ENCODE measurements around the gene ZBED6. TPM values are rescaled to one million over a fixed set of nuclear protein-coding genes. Genes with fewer than 3 reads are reported as not detected.
"Not testable (repeated sequence)": the region's sequence is repeated elsewhere in the genome, so short reads cannot be mapped to it uniquely, and the experiment has no call there.

Gene ZBED6
- total and polyA plus RNA-seq, 2 donors from 2014 or later, result 0.15 to 37.2 TPM

GRCh38 chr1:203826175-203826574 is 30.8 kb downstream of the ZBED6 start:
- FAIRE-seq, result no peak

DNA sequence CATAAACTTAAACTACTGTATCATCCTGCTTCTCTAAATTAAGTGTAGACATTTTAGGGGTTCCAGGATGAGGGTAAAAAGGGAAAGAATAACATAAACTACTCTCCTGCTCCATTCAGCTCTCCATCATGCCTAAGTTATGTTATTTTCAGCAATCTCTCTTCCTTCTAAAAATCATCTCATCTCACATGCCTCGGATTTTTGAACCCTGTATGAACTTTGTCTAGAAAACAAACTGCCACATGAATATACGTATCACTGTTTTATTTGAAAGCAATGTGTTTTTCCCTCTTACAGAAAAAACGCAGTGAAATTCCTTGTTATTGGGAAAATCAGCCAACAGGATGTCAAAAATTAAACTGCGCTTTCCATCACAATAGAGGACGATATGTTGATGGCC is 32.6 kb downstream of the ZBED6 start:
- Histone ChIP-seq H3K27ac (ENCODE audit: low read depth in 2 of 2, low read length in 2 of 2) (no peak overlapping the region), H3K9me3 (ENCODE audit: control insufficient read depth in 2 of 3, insufficient read depth in 1 of 3, low read length in 3 of 3) (no peaks in the 10 kb centered on the region), H3K4me3 (ENCODE audit: low read length in 3 of 3) (no peak overlapping the region), H3K9ac (ENCODE audit: low read length in 3 of 3) (no peak overlapping the region), H3K4me1 (ENCODE audit: control insufficient read depth in 2 of 3, insufficient read depth in 2 of 3, low read depth in 1 of 3, low read length in 3 of 3) (no peaks in the 10 kb centered on the region), H3K27me3 (ENCODE audit: control insufficient read depth, insufficient read depth, low read length) (no peaks in the 10 kb centered on the region), H3K36me3 (ENCODE audit: control insufficient read depth in 2 of 3, insufficient read depth in 3 of 3, low read length in 3 of 3) (peaks cover 15 to 52% (median 16%) of the 10 kb centered on the region in 3 donors)
- TF ChIP-seq CTCF (IDR thresholded peaks at IDR 0.05; ENCODE audit: borderline replicate concordance, extremely low read depth, insufficient read depth), result no peak
- FAIRE-seq, result no peak
- intact Hi-C loops (cut with DNase I), result no loop called here
- DNase-seq, result no peak

More at GRCh38 chr1:203826175-203826574, 30.8 kb downstream of the ZBED6 start:
- no peak for DNase-seq
- intact Hi-C loops (cut with DNase I), result no loop called here
- Histone ChIP-seq H3K9me3 (ENCODE audit: control insufficient read depth in 2 of 3, insufficient read depth in 1 of 3, low read length in 3 of 3) (no peaks in the 10 kb centered on the region), H3K4me3 (ENCODE audit: low read length in 3 of 3) (no peak overlapping the region), H3K4me1 (ENCODE audit: control insufficient read depth in 2 of 3, insufficient read depth in 2 of 3, low read depth in 1 of 3, low read length in 3 of 3) (peaks cover 0 to 5% (median 0%) of the 10 kb centered on the region in 3 donors), H3K27me3 (ENCODE audit: control insufficient read depth, insufficient read depth, low read length) (no peaks in the 10 kb centered on the region), H3K27ac (ENCODE audit: low read depth in 2 of 2, low read length in 2 of 2) (no peak overlapping the region), H3K36me3 (ENCODE audit: control insufficient read depth in 2 of 3, insufficient read depth in 3 of 3, low read length in 3 of 3) (peaks cover 14 to 58% (median 23%) of the 10 kb centered on the region in 3 donors), H3K9ac (ENCODE audit: low read length in 3 of 3) (no peak overlapping the region)
- no peak for TF ChIP-seq CTCF (IDR thresholded peaks at IDR 0.05; ENCODE audit: borderline replicate concordance, extremely low read depth, insufficient read depth)

DNA sequence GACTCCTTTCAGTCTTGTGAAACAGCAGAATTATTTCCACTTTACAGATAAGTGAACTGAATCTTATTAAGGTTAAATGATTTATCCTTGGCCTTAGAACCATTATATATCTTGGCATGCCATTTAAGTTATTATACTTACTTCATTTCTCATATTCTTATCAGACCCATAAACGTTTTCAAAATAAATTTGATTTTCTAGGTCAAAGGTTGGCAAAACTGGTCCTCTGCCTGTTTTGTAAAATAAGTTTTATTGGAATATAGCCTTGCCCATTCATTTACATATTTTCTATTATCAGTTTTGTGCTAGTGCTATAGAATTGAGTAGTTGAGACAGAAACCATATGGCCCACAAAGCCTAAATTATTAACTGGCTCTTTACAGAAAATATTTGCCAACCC is 33.1 kb downstream of the ZBED6 start:
- no peaks in the 10 kb centered on the region for H3K4me1 ChIP-seq (ENCODE audit: control insufficient read depth in 2 of 3, insufficient read depth in 2 of 3, low read depth in 1 of 3, low read length in 3 of 3)
- no peaks in the 10 kb centered on the region for H3K27me3 ChIP-seq (ENCODE audit: control insufficient read depth, insufficient read depth, low read length)
- no peak for TF ChIP-seq CTCF (IDR thresholded peaks at IDR 0.05; ENCODE audit: borderline replicate concordance, extremely low read depth, insufficient read depth)
- intact Hi-C loops (cut with DNase I), result no loop called here
- no peak overlapping the region for H3K4me3 ChIP-seq (ENCODE audit: low read length in 3 of 3)
- FAIRE-seq (no peak), DNase-seq (no peak)
- no peaks in the 10 kb centered on the region for H3K9me3 ChIP-seq (ENCODE audit: control insufficient read depth in 2 of 3, insufficient read depth in 1 of 3, low read length in 3 of 3)
- H3K27ac ChIP-seq (ENCODE audit: low read depth in 2 of 2, low read length in 2 of 2), result no peak overlapping the region
- no peak overlapping the region for H3K9ac ChIP-seq (ENCODE audit: low read length in 3 of 3)
- peaks cover 12 to 47% (median 13%) of the 10 kb centered on the region in 3 donors for H3K36me3 ChIP-seq (ENCODE audit: control insufficient read depth in 2 of 3, insufficient read depth in 3 of 3, low read length in 3 of 3)

GRCh38 chr1:203829247-203829646 is 33.8 kb downstream of the ZBED6 start:
- peaks cover 12 to 53% (median 13%) of the 10 kb centered on the region in 3 donors for H3K36me3 ChIP-seq (ENCODE audit: control insufficient read depth in 2 of 3, insufficient read depth in 3 of 3, low read length in 3 of 3)
- intact Hi-C loops (cut with DNase I); H3K27ac ChIP-seq (ENCODE audit: low read depth in 2 of 2, low read length in 2 of 2); H3K9ac ChIP-seq (ENCODE audit: low read length in 3 of 3); H3K4me1 ChIP-seq (ENCODE audit: control insufficient read depth in 2 of 3, insufficient read depth in 2 of 3, low read depth in 1 of 3, low read length in 3 of 3); FAIRE-seq; DNase-seq; H3K9me3 ChIP-seq (ENCODE audit: control insufficient read depth in 2 of 3, insufficient read depth in 1 of 3, low read length in 3 of 3); H3K4me3 ChIP-seq (ENCODE audit: low read length in 3 of 3); H3K27me3 ChIP-seq (ENCODE audit: control insufficient read depth, insufficient read depth, low read length): not testable (repeated sequence)

Measured in kidney (tissue), 14 donors.